ENCODE measurements around the gene ZBTB32.

The ZBTB32 gene

GRCh38 chr19:35740423-35741202 lies 36.3 kb downstream of the ZBTB32 start:
- peaks cover 15 to 44% of the 10 kb centered on the region in 2 donors for H3K36me3 ChIP-seq (ENCODE audit: control insufficient read depth in 1 of 2, insufficient read depth in 2 of 2, low read length in 2 of 2)
- H3K27me3 ChIP-seq (ENCODE audit: low read depth, low read length): no peaks in the 10 kb centered on the region
- H3K4me1 ChIP-seq (ENCODE audit: control insufficient read depth in 1 of 2, insufficient read depth in 2 of 2, low read length in 2 of 2): peaks cover 12 to 22% of the 10 kb centered on the region in 2 donors
- peak overlapping the region; percentile 81 for H3K4me3 ChIP-seq (ENCODE audit: low read depth in 1 of 2, low read length in 2 of 2)
- H3K27ac ChIP-seq (ENCODE audit: low read length): peak overlapping the region; percentile 67
- no peaks in the 10 kb centered on the region for H3K9me3 ChIP-seq (ENCODE audit: control insufficient read depth in 1 of 2, low read length in 2 of 2)

- H3K9me3 ChIP-seq (ENCODE audit: control insufficient read depth in 1 of 2, low read length in 2 of 2): no peaks in the 10 kb centered on the region
- H3K27ac ChIP-seq (ENCODE audit: low read length): peak overlapping the region; percentile 60
- no peaks in the 10 kb centered on the region for H3K27me3 ChIP-seq (ENCODE audit: low read depth, low read length)
- peaks cover 14 to 44% of the 10 kb centered on the region in 2 donors for H3K36me3 ChIP-seq (ENCODE audit: control insufficient read depth in 1 of 2, insufficient read depth in 2 of 2, low read length in 2 of 2)
- H3K4me1 ChIP-seq (ENCODE audit: control insufficient read depth in 1 of 2, insufficient read depth in 2 of 2, low read length in 2 of 2): peaks cover 14 to 27% of the 10 kb centered on the region in 2 donors
- H3K4me3 ChIP-seq (ENCODE audit: low read depth in 1 of 2, low read length in 2 of 2): peak overlapping the region; percentile 81
Observed at GRCh38 chr19:35741203-35741515, 36.8 kb downstream of the ZBTB32 start.

GRCh38 chr19:35742121-35742724 lies 37.9 kb downstream of the ZBTB32 start, which contains the start of gene IGFLR1:
Gene IGFLR1, minus strand, starts transcription at chr19:35742452. Its CDS starts 1,272 bp downstream, at chr19:35741180.
- Histone ChIP-seq H3K9me3 (ENCODE audit: control insufficient read depth in 1 of 2, low read length in 2 of 2) (no peaks in the 10 kb centered on the region), H3K4me3 (ENCODE audit: low read depth in 1 of 2, low read length in 2 of 2) (peak within 1 kb of the TSS; percentile 2 to 21), H3K27me3 (ENCODE audit: low read depth, low read length) (no peaks in the 10 kb centered on the region), H3K4me1 (ENCODE audit: control insufficient read depth in 1 of 2, insufficient read depth in 2 of 2, low read length in 2 of 2) (peaks cover 18 to 34% of the 10 kb centered on the region in 2 donors), H3K27ac (ENCODE audit: low read length) (peak within 1 kb of the TSS; percentile 83), H3K36me3 (ENCODE audit: control insufficient read depth in 1 of 2, insufficient read depth in 2 of 2, low read length in 2 of 2) (peaks cover 14 to 34% of the 10 kb centered on the region in 2 donors)

- Histone ChIP-seq H3K4me3 (ENCODE audit: low read depth in 1 of 2, low read length in 2 of 2) (peak overlapping the region; percentile 90 to 94), H3K36me3 (ENCODE audit: control insufficient read depth in 1 of 2, insufficient read depth in 2 of 2, low read length in 2 of 2) (peaks cover under 1 to 19% of the 10 kb centered on the region in 2 donors), H3K27me3 (ENCODE audit: low read depth, low read length) (no peaks in the 10 kb centered on the region), H3K27ac (ENCODE audit: low read length) (no peak overlapping the region), H3K4me1 (ENCODE audit: control insufficient read depth in 1 of 2, insufficient read depth in 2 of 2, low read length in 2 of 2) (peaks cover 18 to 39% of the 10 kb centered on the region in 2 donors), H3K9me3 (ENCODE audit: control insufficient read depth in 1 of 2, low read length in 2 of 2) (no peaks in the 10 kb centered on the region)
Observed at GRCh38 chr19:35743640-35744429, 39.5 kb downstream of the ZBTB32 start.

- Histone ChIP-seq H3K4me3 (ENCODE audit: low read depth in 1 of 2, low read length in 2 of 2) (peak overlapping the region; percentile 90 to 94), H3K9me3 (ENCODE audit: control insufficient read depth in 1 of 2, low read length in 2 of 2) (no peaks in the 10 kb centered on the region)
Observed at GRCh38 chr19:35744430-35745327, 40.3 kb downstream of the ZBTB32 start.

GRCh38 chr19:35745328-35746086 lies 41.1 kb downstream of the ZBTB32 start, which contains the start of the genes PSENEN and U2AF1L4:
Gene PSENEN, plus strand, starts transcription at chr19:35745651. Its CDS starts 280 bp downstream, at chr19:35745931.
Gene U2AF1L4, minus strand, starts transcription at chr19:35745418. Its CDS starts 27 bp downstream, at chr19:35745391.
- Histone ChIP-seq H3K27me3 (ENCODE audit: low read depth, low read length) (no peaks in the 10 kb centered on the region), H3K4me3 (ENCODE audit: low read depth in 1 of 2, low read length in 2 of 2) (peak within 1 kb of the TSS; percentile 90 to 94), H3K4me1 (ENCODE audit: control insufficient read depth in 1 of 2, insufficient read depth in 2 of 2, low read length in 2 of 2) (peaks cover 14 to 47% of the 10 kb centered on the region in 2 donors), H3K27ac (ENCODE audit: low read length) (peak within 1 kb of the TSS; percentile 98), H3K36me3 (ENCODE audit: control insufficient read depth in 1 of 2, insufficient read depth in 2 of 2, low read length in 2 of 2) (peaks cover 0 to 16% of the 10 kb centered on the region in 2 donors), H3K9me3 (ENCODE audit: control insufficient read depth in 1 of 2, low read length in 2 of 2) (no peaks in the 10 kb centered on the region)

More at GRCh38 chr19:35744430-35745327, 40.3 kb downstream of the ZBTB32 start:
- Histone ChIP-seq H3K27me3 (ENCODE audit: low read depth, low read length) (no peaks in the 10 kb centered on the region), H3K27ac (ENCODE audit: low read length) (peak overlapping the region; percentile 98), H3K36me3 (ENCODE audit: control insufficient read depth in 1 of 2, insufficient read depth in 2 of 2, low read length in 2 of 2) (peaks cover 0 to 16% of the 10 kb centered on the region in 2 donors), H3K4me1 (ENCODE audit: control insufficient read depth in 1 of 2, insufficient read depth in 2 of 2, low read length in 2 of 2) (peaks cover 17 to 43% of the 10 kb centered on the region in 2 donors)

GRCh38 chr19:35746087-35746462 lies 41.7 kb downstream of the ZBTB32 start:
- H3K4me1 ChIP-seq (ENCODE audit: control insufficient read depth in 1 of 2, insufficient read depth in 2 of 2, low read length in 2 of 2): peaks cover 14 to 43% of the 10 kb centered on the region in 2 donors
- no peaks in the 10 kb centered on the region for H3K9me3 ChIP-seq (ENCODE audit: control insufficient read depth in 1 of 2, low read length in 2 of 2)
- H3K27ac ChIP-seq (ENCODE audit: low read length): peak overlapping the region; percentile 95
- H3K4me3 ChIP-seq (ENCODE audit: low read depth in 1 of 2, low read length in 2 of 2): peak overlapping the region; percentile 90 to 94
- H3K36me3 ChIP-seq (ENCODE audit: control insufficient read depth in 1 of 2, insufficient read depth in 2 of 2, low read length in 2 of 2): peaks cover 0 to 16% of the 10 kb centered on the region in 2 donors
- no peaks in the 10 kb centered on the region for H3K27me3 ChIP-seq (ENCODE audit: low read depth, low read length)

GRCh38 chr19:35746531-35746930 lies 42.2 kb downstream of the ZBTB32 start:
- Histone ChIP-seq H3K4me3 (ENCODE audit: low read depth in 1 of 2, low read length in 2 of 2) (peak overlapping the region; percentile 90 to 94), H3K4me1 (ENCODE audit: control insufficient read depth in 1 of 2, insufficient read depth in 2 of 2, low read length in 2 of 2) (peaks cover 14 to 41% of the 10 kb centered on the region in 2 donors), H3K9me3 (ENCODE audit: control insufficient read depth in 1 of 2, low read length in 2 of 2) (no peaks in the 10 kb centered on the region), H3K27me3 (ENCODE audit: low read depth, low read length) (no peaks in the 10 kb centered on the region), H3K36me3 (ENCODE audit: control insufficient read depth in 1 of 2, insufficient read depth in 2 of 2, low read length in 2 of 2) (peaks cover 0 to 16% of the 10 kb centered on the region in 2 donors), H3K27ac (ENCODE audit: low read length) (peak overlapping the region; percentile 95)

- H3K4me1 ChIP-seq (ENCODE audit: control insufficient read depth in 1 of 2, insufficient read depth in 2 of 2, low read length in 2 of 2): peaks cover 14 to 41% of the 10 kb centered on the region in 2 donors
Observed at GRCh38 chr19:35748106-35749020, 44.0 kb downstream of the ZBTB32 start, which contains the start of gene LIN37. Gene LIN37, plus strand, starts transcription at chr19:35748576. Its CDS starts 149 bp downstream, at chr19:35748725.

More at GRCh38 chr19:35748106-35749020, 44.0 kb downstream of the ZBTB32 start, which contains the start of gene LIN37:
- Histone ChIP-seq H3K4me3 (ENCODE audit: low read depth in 1 of 2, low read length in 2 of 2) (peak within 1 kb of the TSS; percentile 76 to 98), H3K27me3 (ENCODE audit: low read depth, low read length) (no peaks in the 10 kb centered on the region), H3K36me3 (ENCODE audit: control insufficient read depth in 1 of 2, insufficient read depth in 2 of 2, low read length in 2 of 2) (peaks cover 8 to 24% of the 10 kb centered on the region in 2 donors), H3K9me3 (ENCODE audit: control insufficient read depth in 1 of 2, low read length in 2 of 2) (no peaks in the 10 kb centered on the region), H3K27ac (ENCODE audit: low read length) (peak within 1 kb of the TSS; percentile 86)

Measured in muscle layer of duodenum (tissue), 2 donors.